GM23338 (cell line): ENCODE measurements around the gene ROBO1. TPM values are rescaled to one million over a fixed set of nuclear protein-coding genes. Genes with fewer than 3 reads are reported as not detected.

Source experiments
- ATAC-seq: fragments of 200-7000 bp; cut with Tn5 transposase; 3 replicates; pipeline ENCODE4 v1.9.1; 2020
- DNase-seq: peaks from one replicate; pipeline ENCODE4 v3.0.0-alpha.2; 2015; ENCODE audit warnings: low spot score
- H2AFZ ChIP-seq: fragments of 200-600 bp; sonication (generic); 2 replicates; pipeline ENCODE4 v1.8.0; 2016; ENCODE audit warnings: antibody characterized with exemption, mild to moderate bottlenecking, moderate library complexity
- H3F3A ChIP-seq: fragments of 200-600 bp; sonication (generic); replicated peaks from 2 replicates; pipeline ENCODE4 v1.8.0; 2017; ENCODE audit warnings: antibody characterized with exemption, mixed run types, low read depth
- H3K27ac ChIP-seq: fragments of 200-600 bp; sonication (generic); 2 replicates; pipeline ENCODE4 v1.6.1; 2016; ENCODE audit warnings: low read depth
- H3K27me3 ChIP-seq: fragments of 200-600 bp; sonication (generic); 2 replicates; pipeline ENCODE4 v1.8.0; 2016; ENCODE audit warnings: mild to moderate bottlenecking, mixed run types, moderate library complexity; ENCODE audit not compliant: insufficient read depth
- H3K36me3 ChIP-seq: fragments of 200-600 bp; sonication (generic); 2 replicates; pipeline ENCODE4 v1.8.0; 2016; ENCODE audit warnings: mild to moderate bottlenecking; ENCODE audit not compliant: insufficient read depth
- H3K4me1 ChIP-seq: fragments of 200-600 bp; sonication (generic); 2 replicates; pipeline ENCODE4 v1.8.0; 2016; ENCODE audit warnings: mild to moderate bottlenecking, moderate library complexity; ENCODE audit not compliant: insufficient read depth
- H3K4me2 ChIP-seq: fragments of 200-600 bp; sonication (generic); 2 replicates; pipeline ENCODE4 v1.7.1; 2017; ENCODE audit warnings: mixed run types
- H3K4me3 ChIP-seq: fragments of 200-600 bp; sonication (generic); 2 replicates; pipeline ENCODE4 v1.6.1; 2016; ENCODE audit warnings: mixed run types
- H3K79me2 ChIP-seq: fragments of 200-600 bp; sonication (generic); replicated peaks from 2 replicates; pipeline ENCODE4 v1.8.0; 2017; ENCODE audit warnings: mild to moderate bottlenecking; ENCODE audit not compliant: insufficient read depth
- H3K9me2 ChIP-seq: fragments of 200-600 bp; sonication (generic); 2 replicates; pipeline ENCODE4 v1.8.0; 2017; ENCODE audit not compliant: insufficient read depth
- H4K20me1 ChIP-seq: fragments of 200-600 bp; sonication (generic); replicated peaks from 2 replicates; pipeline ENCODE4 v1.8.0; 2017; ENCODE audit warnings: mild to moderate bottlenecking; ENCODE audit not compliant: insufficient read depth
- H3K27ac Mint-ChIP-seq: 2 replicates; pipeline ENCODE4 v1.8.0; 2020; ENCODE audit warnings: inconsistent platforms, mild to moderate bottlenecking, moderate library complexity, mixed read lengths
- H3K27me3 Mint-ChIP-seq: 3 replicates; pipeline ENCODE4 v1.8.0; 2022; ENCODE audit warnings: low read depth, mild to moderate bottlenecking, moderate library complexity, mixed read lengths, inconsistent platforms; ENCODE audit not compliant: insufficient read depth, poor library complexity
- H3K36me3 Mint-ChIP-seq: 3 replicates; pipeline ENCODE4 v1.8.0; 2021; ENCODE audit warnings: low read depth, mild to moderate bottlenecking, inconsistent platforms, moderate library complexity, mixed read lengths
- H3K4me1 Mint-ChIP-seq: 3 replicates; pipeline ENCODE4 v1.8.0; 2020; ENCODE audit warnings: mild to moderate bottlenecking, inconsistent platforms, mixed read lengths
- H3K4me3 Mint-ChIP-seq: 3 replicates; pipeline ENCODE4 v1.8.0; 2021; ENCODE audit warnings: moderate library complexity, mild to moderate bottlenecking, inconsistent platforms, mixed read lengths
- H3K9me3 Mint-ChIP-seq: 3 replicates; pipeline ENCODE4 v1.8.0; 2020; ENCODE audit warnings: moderate library complexity, mild to moderate bottlenecking, inconsistent platforms, mixed read lengths
- CREB1 ChIP-seq: fragments of 250-450 bp; sonication (Bioruptor Pico); IDR thresholded peaks from 2 replicates; pipeline ENCODE4 v1.5.0; 2020; ENCODE audit warnings: low read depth, mild to moderate bottlenecking, moderate library complexity
- CTCF ChIP-seq, 2 experiments: fragments of 200-600 bp in 1 of 2; sonication (generic) in 1 of 2; conservative IDR thresholded peaks; 2 replicates each; pipeline versions ENCODE4 v1.5.1 to v1.6.1; 2016 to 2017; ENCODE audit warnings: antibody characterized with exemption in 2 of 2, low read depth in 2 of 2, mild to moderate bottlenecking in 2 of 2, moderate library complexity in 1 of 2
- EZH2 ChIP-seq: fragments of 200-600 bp; sonication (generic); IDR thresholded peaks from one replicate; pipeline ENCODE4 v1.8.0; 2017; ENCODE audit warnings: antibody characterized with exemption, mild to moderate bottlenecking, low read depth; ENCODE audit not compliant: unreplicated experiment
- EZH2phosphoT487 ChIP-seq: fragments of 200-600 bp; sonication (generic); IDR thresholded peaks from one replicate; pipeline ENCODE4 v1.8.1; 2018; ENCODE audit warnings: antibody characterized with exemption; ENCODE audit not compliant: unreplicated experiment
- JUNB ChIP-seq: IDR thresholded peaks from one replicate; pipeline ENCODE4 v1.6.1; 2016; ENCODE audit warnings: antibody characterized with exemption; ENCODE audit not compliant: unreplicated experiment
- NANOG ChIP-seq: IDR thresholded peaks from 2 replicates; pipeline ENCODE4 v1.6.1; 2016; ENCODE audit warnings: antibody characterized with exemption, borderline replicate concordance
- POLR2AphosphoS5 ChIP-seq: IDR thresholded peaks from 2 replicates; pipeline ENCODE4 v1.6.1; 2016; ENCODE audit warnings: antibody characterized with exemption, low read depth
- STAT1 ChIP-seq: IDR thresholded peaks from one replicate; pipeline ENCODE4 v1.6.1; 2016; ENCODE audit warnings: antibody characterized with exemption; ENCODE audit not compliant: unreplicated experiment
- ZNF114 ChIP-seq: fragments of 250-450 bp; sonication (Bioruptor Pico); IDR thresholded peaks from 2 replicates; pipeline ENCODE4 v1.5.0; 2020; ENCODE audit warnings: mild to moderate bottlenecking, moderate library complexity
- ZNF331 ChIP-seq: fragments of 250-450 bp; sonication (Bioruptor Pico); IDR thresholded peaks from 2 replicates; pipeline ENCODE4 v1.5.0; 2020; ENCODE audit warnings: low read depth, mild to moderate bottlenecking, moderate library complexity
- ZNF462 ChIP-seq: fragments of 250-450 bp; sonication (Bioruptor Pico); IDR thresholded peaks from 2 replicates; pipeline ENCODE4 v1.5.0; 2020; ENCODE audit warnings: mild to moderate bottlenecking, moderate library complexity
- polyA plus RNA-seq: library from polyadenylated mRNA; unstranded; fragments of >200 nt; fragmentation: Nextera tagmentation; extraction: Ambion mirVana; gene quantifications from 2 replicates; pipeline ENCODE4 v1.2.1, GENCODE V29; 2016
- total RNA-seq: library from RNA; depleted of rRNA; stranded (reverse); fragments of >200 nt; shearing (Covaris generic); gene quantifications from 2 replicates; pipeline ENCODE4 v1.2.3, GENCODE V29; 2014

Gene ROBO1
- total and polyA plus RNA-seq, 2 experiments from 2014 or later = 19.2 to 78.3 TPM

GRCh38 chr3:78978037-78978436 is 789.8 kb downstream of the ROBO1 start:
- Histone ChIP-seq H3K4me1 (peaks cover 59% of the 10 kb centered on the region), H3K9me2 (no peaks in the 10 kb centered on the region), H3K4me2 (no peak overlapping the region), H3K27ac (no peak overlapping the region), H3K27me3 (no peaks in the 10 kb centered on the region), H2AFZ (no peak overlapping the region), H3K4me3 (no peak overlapping the region), H3F3A (no peaks in the 10 kb centered on the region), H3K79me2 (peaks cover 71% of the 10 kb centered on the region), H3K36me3 (no peaks in the 10 kb centered on the region), H4K20me1 (no peaks in the 10 kb centered on the region)
- Mint-ChIP-seq H3K4me3 (no peak overlapping the region), H3K9me3 (no peaks in the 10 kb centered on the region), H3K36me3 (peaks cover 5% of the 10 kb centered on the region; the same call in 2 of the 3 replicates), H3K27ac (no peak overlapping the region), H3K27me3 (peaks cover 5% of the 10 kb centered on the region), H3K4me1 (peaks cover 68% of the 10 kb centered on the region)
- DNase-seq = peak; percentile 33
- peak; percentile 19; the same call in 1 of the 3 replicates for ATAC-seq
- peak in 1 of 2 experiments; percentile 60; a peak in 3 of 4 replicates for TF ChIP-seq CTCF (conservative IDR thresholded peaks at IDR 0.05; ENCODE audit: low read depth in 2 of 2)
- no peak for TF ChIP-seq STAT1
- TF ChIP-seq NANOG = no peak

GRCh38 chr3:78977073-78977472 is 790.7 kb downstream of the ROBO1 start:
- Mint-ChIP-seq H3K36me3 (peaks cover 3% of the 10 kb centered on the region; the same call in 1 of the 3 replicates), H3K27me3 (peaks cover 5% of the 10 kb centered on the region), H3K4me1 (peaks cover 65% of the 10 kb centered on the region), H3K4me3 (no peak overlapping the region), H3K27ac (peak overlapping the region; percentile 37; the same call in 1 of the 2 replicates), H3K9me3 (no peaks in the 10 kb centered on the region)
- Histone ChIP-seq H3K27me3 (no peaks in the 10 kb centered on the region), H3K79me2 (peaks cover 61% of the 10 kb centered on the region), H3K36me3 (no peaks in the 10 kb centered on the region), H3K27ac (no peak overlapping the region), H4K20me1 (no peaks in the 10 kb centered on the region), H2AFZ (no peak overlapping the region), H3F3A (no peaks in the 10 kb centered on the region), H3K4me1 (peaks cover 55% of the 10 kb centered on the region), H3K4me3 (no peak overlapping the region), H3K9me2 (no peaks in the 10 kb centered on the region), H3K4me2 (no peak overlapping the region)
- TF ChIP-seq JUNB = no peak
- no peak for TF ChIP-seq ZNF462 (CRISPR knock-in tag)
- no peak for TF ChIP-seq EZH2
- TF ChIP-seq STAT1 = no peak
- TF ChIP-seq CREB1 = no peak
- no peak for TF ChIP-seq CTCF (conservative IDR thresholded peaks at IDR 0.05; ENCODE audit: low read depth in 2 of 2)
- no peak for TF ChIP-seq POLR2AphosphoS5
- no peak for TF ChIP-seq EZH2phosphoT487
- TF ChIP-seq ZNF331 (CRISPR knock-in tag) = no peak
- TF ChIP-seq NANOG = no peak
- no peak for TF ChIP-seq ZNF114
- ATAC-seq = no peak
- no peak for DNase-seq
